K562 (cell line): ENCODE data around the gene ZNF169.

Experiments
- CBX3 ChIP-seq, 2 experiments: IDR thresholded peaks; 1 replicate in 1 of 2; 2 replicates in 1 of 2; pipeline ENCODE4 v1.6.1; 2012; ENCODE audit warnings: inconsistent platforms in 2 of 2, low read length in 2 of 2, borderline replicate concordance in 1 of 2, control low read depth in 1 of 2
- CTCF ChIP-seq, 3 experiments: IDR thresholded peaks in 2 of 3; conservative IDR thresholded peaks in 1 of 3; 2 replicates each; pipeline ENCODE4 v1.5.1; 2011 to 2012; ENCODE audit warnings: low read length in 3 of 3, mild to moderate bottlenecking in 3 of 3, control low read depth in 2 of 3, improper control_type of control experiment in 1 of 3, inconsistent platforms in 1 of 3, low read depth in 1 of 3, mixed read lengths in 1 of 3, moderate library complexity in 1 of 3; ENCODE audit not compliant: insufficient read depth in 2 of 3
- EZH2 ChIP-seq: IDR thresholded peaks from 2 replicates; pipeline ENCODE4 v1.6.1; 2012; ENCODE audit warnings: low read depth, mild to moderate bottlenecking, inconsistent platforms, low read length, borderline replicate concordance
- FOXK1 ChIP-seq: sonication (generic); formaldehyde crosslinking; IDR thresholded peaks from 2 replicates; pipeline ENCODE4 v1.8.0; 2022; ENCODE audit warnings: missing genetic modification reagents, mild to moderate bottlenecking, borderline replicate concordance
- FOXM1 ChIP-seq, 2 experiments: fragments of 450-650 bp in 1 of 2; sonication (generic) in 1 of 2; formaldehyde crosslinking in 1 of 2; IDR thresholded peaks; 2 replicates each; pipeline versions ENCODE4 v1.6.1 to v1.9.0; 2017 to 2022; ENCODE audit warnings: low read depth in 2 of 2, mild to moderate bottlenecking in 2 of 2, missing genetic modification reagents in 1 of 2, moderate library complexity in 1 of 2
- FOXP1 ChIP-seq: sonication (generic); formaldehyde crosslinking; IDR thresholded peaks from 2 replicates; pipeline ENCODE4 v1.8.0; 2022; ENCODE audit warnings: mild to moderate bottlenecking, missing genetic modification reagents
- L3MBTL2 ChIP-seq: fragments of 450-650 bp; IDR thresholded peaks from 2 replicates; pipeline ENCODE4 v1.6.1; 2016; ENCODE audit warnings: mild to moderate bottlenecking, moderate library complexity
- MNT ChIP-seq, 2 experiments: fragments of 450-650 bp; conservative IDR thresholded peaks; 2 replicates each; pipeline ENCODE4 v1.6.1; 2017; ENCODE audit warnings: mild to moderate bottlenecking in 2 of 2, moderate library complexity in 2 of 2
- NR2C1 ChIP-seq, 2 experiments: fragments of 450-650 bp; IDR thresholded peaks; 2 replicates each; pipeline ENCODE4 v1.6.1; 2017; ENCODE audit warnings: mild to moderate bottlenecking in 2 of 2, antibody characterized with exemption in 1 of 2, inconsistent platforms in 1 of 2, missing compliant biosample characterization in 1 of 2, missing genetic modification characterization in 1 of 2
- SIN3B ChIP-seq: fragments of 450-650 bp; IDR thresholded peaks from 2 replicates; pipeline ENCODE4 v1.6.1; 2017; ENCODE audit warnings: low read depth, mild to moderate bottlenecking, moderate library complexity
- USF1 ChIP-seq: sonication (generic); formaldehyde crosslinking; IDR thresholded peaks from 2 replicates; pipeline ENCODE4 v1.9.0; 2022; ENCODE audit warnings: mild to moderate bottlenecking, missing genetic modification reagents
- ZC3H4 ChIP-seq: sonication (generic); formaldehyde crosslinking; IDR thresholded peaks from 2 replicates; pipeline ENCODE4 v1.9.0; 2021; ENCODE audit warnings: missing genetic modification reagents, borderline replicate concordance
- ZNF347 ChIP-seq: fragments of 450-650 bp; formaldehyde crosslinking; IDR thresholded peaks from 2 replicates; pipeline ENCODE4 v1.4.0; 2020; ENCODE audit warnings: low read depth, mild to moderate bottlenecking, moderate library complexity

- TF ChIP-seq FOXM1 (IDR thresholded peaks at IDR 0.05; ENCODE audit: low read depth) (peak; percentile 80; the same call in 1 of the 2 replicates), FOXM1 (CRISPR knock-in tag; IDR thresholded peaks at IDR 0.05; ENCODE audit: low read depth) (no peak), FOXP1 (CRISPR knock-in tag) (0 out of 2 replicates have a peak, but pooled peaks have one; percentile 5), ZC3H4 (CRISPR knock-in tag) (no peak), CTCF (IDR thresholded peaks at IDR 0.05 in 2 of 3, conservative IDR thresholded peaks at IDR 0.05 in 1 of 3; ENCODE audit: insufficient read depth in 2 of 3, low read depth in 1 of 3, low read length in 3 of 3) (no peak), ZNF347 (CRISPR knock-in tag) (no peak), NR2C1 (IDR thresholded peaks at IDR 0.05) (no peak), NR2C1 (tag; IDR thresholded peaks at IDR 0.05) (no peak), L3MBTL2 (no peak), CBX3 (IDR thresholded peaks at IDR 0.05; ENCODE audit: borderline replicate concordance in 1 of 2, low read length in 2 of 2) (no peak), USF1 (CRISPR knock-in tag) (no peak), FOXK1 (CRISPR knock-in tag) (no peak), EZH2 (no peak), MNT (conservative IDR thresholded peaks at IDR 0.05) (no peak), SIN3B (no peak)
Observed at GRCh38 chr9:94212091-94212490, 47.0 kb upstream of the ZNF169 start.
